Lower leg skin (tissue), 4 donors: Measurements from ENCODE around the gene IRF6. TPM values are rescaled to one million over a fixed set of nuclear protein-coding genes. Genes with fewer than 3 reads are reported as not detected.
A peak's percentile ranks its signal among the peaks of the same experiment; 100 is the strongest.

ENCODE experiments used
- DNase-seq, 2 donors: peaks; one replicate each; pipeline ENCODE4 v3.0.0-alpha.2; 2019; ENCODE audit warnings: low spot score in 2 of 2
- H3K4me3 ChIP-seq: fragments of 200-600 bp; sonication (generic); 2 replicates; pipeline ENCODE4 v1.5.1; 2017; ENCODE audit warnings: mild to moderate bottlenecking, low read depth; ENCODE audit not compliant: poor library complexity, severe bottlenecking
- CTCF ChIP-seq, 3 donors: fragments of 450-650 bp; IDR thresholded peaks; one replicate each; pipeline ENCODE4 v1.5.1; 2016; ENCODE audit warnings: antibody characterized with exemption in 3 of 3, mild to moderate bottlenecking in 3 of 3, moderate library complexity in 2 of 3
- POLR2A ChIP-seq, 2 donors: fragments of 450-650 bp; IDR thresholded peaks; one replicate each; pipeline ENCODE4 v1.6.1; 2016 to 2017; ENCODE audit warnings: antibody characterized with exemption in 2 of 2, mild to moderate bottlenecking in 1 of 2, moderate library complexity in 1 of 2
- WGBS, 2 donors: methylation state at CpG; one replicate each; pipeline ENCODE4 v1.1.5; 2018; 5-methylcytosine and 5-hydroxymethylcytosine counted together
- intact Hi-C: fragments of 100-400 bp; cut with DNase I; formaldehyde crosslinking; loops from one replicate; pipeline ENCODE4 v1.15.0; 2023; ENCODE audit warnings: low total_unique reads
- total RNA-seq, 4 donors: library from RNA; depleted of rRNA; stranded (reverse); fragments of >200 nt; gene quantifications; one replicate each; pipeline ENCODE4 v1.1.0, GENCODE V29; 2016

IRF6 gene
- total RNA-seq, 4 donors from 2014 or later, result 166 to 198 (median 176) TPM

- WGBS, 2 donors, result 87 to 89% methylated on average over 5 of the region's 5 CpGs
- no peak for TF ChIP-seq CTCF (IDR thresholded peaks at IDR 0.05)
- H3K4me3 ChIP-seq, result no peak overlapping the region
- intact Hi-C loops, result no loop called here
- DNase-seq, result no peak
These were observed 4.8 kb upstream of the IRF6 start for GRCh38 chr1:209810783-209811182.

- TF ChIP-seq CTCF (IDR thresholded peaks at IDR 0.05) (no peak), POLR2A (IDR thresholded peaks at IDR 0.05) (no peak)
- intact Hi-C loops, result no loop called here
- WGBS, 2 donors, result 51 to 70% methylated on average over 4 of the region's 4 CpGs
- H3K4me3 ChIP-seq, result no peak overlapping the region
- DNase-seq, result no peak
These were observed 3.7 kb upstream of the IRF6 start for GRCh38 chr1:209809611-209810010.

GRCh38 chr1:209808059-209808581 is 2.2 kb upstream of the IRF6 start:
- no peak overlapping the region for H3K4me3 ChIP-seq
- TF ChIP-seq POLR2A (IDR thresholded peaks at IDR 0.05) (no peak), CTCF (IDR thresholded peaks at IDR 0.05) (no peak)
- intact Hi-C loops, result no loop called here
- no peak for DNase-seq

- intact Hi-C loops, result no loop called here
- WGBS, 2 donors, result 74% methylated on average over 4 of the region's 4 CpGs
- H3K4me3 ChIP-seq, result no peak overlapping the region
- TF ChIP-seq CTCF (IDR thresholded peaks at IDR 0.05), result no peak
- TF ChIP-seq POLR2A (IDR thresholded peaks at IDR 0.05), result no peak
- DNase-seq, result no peak
These were observed 1.6 kb upstream of the IRF6 start for GRCh38 chr1:209807509-209807908.

GRCh38 chr1:209805341-209805781 is 581 bp downstream of the IRF6 start:
- WGBS, 2 donors, result 25 to 30% methylated on average over 18 of the region's 19 CpGs
- H3K4me3 ChIP-seq, result peak overlapping the region; percentile 55
- no peak for DNase-seq
- TF ChIP-seq CTCF (IDR thresholded peaks at IDR 0.05), result no peak
- no peak for TF ChIP-seq POLR2A (IDR thresholded peaks at IDR 0.05)
- intact Hi-C loops, result no loop called here

- TF ChIP-seq CTCF (IDR thresholded peaks at IDR 0.05) (no peak), POLR2A (IDR thresholded peaks at IDR 0.05) (no peak)
- 62 to 67% methylated on average over 1 of the region's 1 CpG for WGBS, 2 donors
- intact Hi-C loops, result no loop called here
- no peak for DNase-seq
- no peak overlapping the region for H3K4me3 ChIP-seq
These were observed 2.4 kb downstream of the IRF6 start for GRCh38 chr1:209803568-209803967.
